Epithelial cell of esophagus (primary cell): Measurements from ENCODE around the gene ALOXE3.
A peak's percentile ranks its signal among the peaks of the same experiment; 100 is the strongest.

Experiments
- DNase-seq: peaks from one replicate; pipeline ENCODE4 v3.0.0; 2010; ENCODE audit warnings: low read depth
- H3K4me3 ChIP-seq: 2 replicates; pipeline ENCODE4 v1.5.1; 2011; ENCODE audit warnings: mild to moderate bottlenecking, low read length, control low read depth
- TF ChIP-seq, protein P1 (sequence below): IDR thresholded peaks from 2 replicates; pipeline ENCODE4 v1.5.1; 2011; ENCODE audit warnings: low read depth, mild to moderate bottlenecking, low read length, control low read depth, inconsistent platforms; ENCODE audit not compliant: insufficient read depth; ENCODE audit errors: missing control alignments

The ALOXE3 gene

DNA sequence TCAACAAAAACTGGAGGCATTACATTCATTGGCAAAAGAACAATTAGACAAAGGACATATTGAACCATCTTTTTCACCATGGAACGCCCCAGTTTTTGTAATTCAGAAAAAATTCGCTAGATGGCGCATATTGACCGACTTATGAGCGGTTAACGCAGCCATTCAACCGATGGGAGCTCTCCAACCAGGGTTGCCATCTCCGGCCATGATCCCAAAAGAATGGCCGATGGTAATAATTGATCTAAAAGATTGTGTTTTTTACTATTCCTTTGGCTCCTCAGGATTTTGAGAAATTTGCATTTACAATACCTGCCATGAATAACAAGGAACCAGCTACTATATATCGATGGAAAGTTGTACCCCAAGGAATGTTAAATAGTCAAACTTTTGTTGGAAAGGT lies 58.0 kb downstream of the ALOXE3 start:
- TF ChIP-seq, protein P1, sequence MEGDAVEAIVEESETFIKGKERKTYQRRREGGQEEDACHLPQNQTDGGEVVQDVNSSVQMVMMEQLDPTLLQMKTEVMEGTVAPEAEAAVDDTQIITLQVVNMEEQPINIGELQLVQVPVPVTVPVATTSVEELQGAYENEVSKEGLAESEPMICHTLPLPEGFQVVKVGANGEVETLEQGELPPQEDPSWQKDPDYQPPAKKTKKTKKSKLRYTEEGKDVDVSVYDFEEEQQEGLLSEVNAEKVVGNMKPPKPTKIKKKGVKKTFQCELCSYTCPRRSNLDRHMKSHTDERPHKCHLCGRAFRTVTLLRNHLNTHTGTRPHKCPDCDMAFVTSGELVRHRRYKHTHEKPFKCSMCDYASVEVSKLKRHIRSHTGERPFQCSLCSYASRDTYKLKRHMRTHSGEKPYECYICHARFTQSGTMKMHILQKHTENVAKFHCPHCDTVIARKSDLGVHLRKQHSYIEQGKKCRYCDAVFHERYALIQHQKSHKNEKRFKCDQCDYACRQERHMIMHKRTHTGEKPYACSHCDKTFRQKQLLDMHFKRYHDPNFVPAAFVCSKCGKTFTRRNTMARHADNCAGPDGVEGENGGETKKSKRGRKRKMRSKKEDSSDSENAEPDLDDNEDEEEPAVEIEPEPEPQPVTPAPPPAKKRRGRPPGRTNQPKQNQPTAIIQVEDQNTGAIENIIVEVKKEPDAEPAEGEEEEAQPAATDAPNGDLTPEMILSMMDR, result peak; percentile 63
- no peak overlapping the region for H3K4me3 ChIP-seq
- DNase-seq, result peak; percentile 73

- DNase-seq, result no peak
- TF ChIP-seq, protein P1, result no peak
- no peak overlapping the region for H3K4me3 ChIP-seq
Measured at GRCh38 chr17:8059131-8059530, 59.2 kb downstream of the ALOXE3 start.

GRCh38 chr17:8057691-8058114 lies 60.6 kb downstream of the ALOXE3 start:
- DNase-seq, result peak; percentile 83
- no peak overlapping the region for H3K4me3 ChIP-seq

DNA sequence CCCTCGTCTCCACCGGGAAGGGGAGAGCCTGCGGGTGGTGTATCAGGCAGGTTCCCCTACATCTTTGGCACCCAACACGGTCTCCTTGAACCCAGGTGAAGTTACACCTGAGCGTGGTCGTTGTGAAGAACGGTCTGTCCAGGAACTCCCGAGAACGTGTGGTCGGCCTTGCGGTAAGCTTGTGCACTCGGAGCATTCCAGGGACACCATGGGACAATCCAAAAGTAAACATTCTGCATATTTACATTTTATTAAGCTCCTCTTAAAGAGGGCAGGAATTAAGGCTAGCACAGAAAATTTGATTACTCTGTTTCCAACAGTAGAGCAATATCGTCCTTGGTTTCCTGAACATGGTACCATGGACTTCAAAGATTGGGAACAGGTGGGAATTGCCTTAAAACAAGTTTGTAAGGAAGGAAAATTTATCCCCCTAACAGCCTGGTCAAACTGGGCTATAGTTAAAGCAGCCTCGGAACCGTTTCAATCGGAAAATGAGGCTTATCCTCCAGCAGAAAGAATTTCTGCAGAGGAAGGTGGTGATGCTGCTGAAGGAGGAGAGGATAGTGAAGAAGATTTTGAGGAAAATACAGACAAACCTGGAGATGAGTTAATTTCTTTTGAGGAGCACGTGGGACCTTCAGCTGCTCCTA lies 61.2 kb downstream of the ALOXE3 start:
- H3K4me3 ChIP-seq, result no peak overlapping the region
- TF ChIP-seq, protein P1, result no peak
- no peak for DNase-seq

More at GRCh38 chr17:8057691-8058114, 60.6 kb downstream of the ALOXE3 start:
- TF ChIP-seq, protein P1, result peak; percentile 77

- TF ChIP-seq, protein P1, result no peak
- DNase-seq, result peak; percentile 86
- H3K4me3 ChIP-seq, result no peak overlapping the region
Measured at GRCh38 chr17:8056232-8056975, 61.9 kb downstream of the ALOXE3 start.

DNA sequence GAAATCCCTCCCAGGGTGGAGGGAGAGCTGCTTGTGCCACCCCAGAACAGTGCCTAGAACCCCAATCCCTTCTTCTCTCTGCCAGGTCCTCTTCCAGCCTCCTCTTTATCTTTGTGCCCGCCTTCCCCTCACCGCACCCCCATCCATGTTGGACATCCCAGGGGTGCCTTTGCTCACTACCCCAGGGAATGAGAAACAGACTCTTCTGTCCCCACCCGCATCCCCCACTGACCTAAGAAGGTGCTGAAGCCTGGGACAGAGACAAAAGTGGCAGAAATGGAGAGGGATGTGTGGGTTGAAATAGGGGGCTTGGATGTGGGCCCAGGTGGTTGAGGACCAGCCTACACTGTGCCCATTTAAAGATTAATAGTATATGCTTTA lies 62.5 kb downstream of the ALOXE3 start:
- no peak overlapping the region for H3K4me3 ChIP-seq
- TF ChIP-seq, protein P1, result no peak
- DNase-seq, result no peak

- DNase-seq, result peak; percentile 36
- TF ChIP-seq, protein P1, result no peak
- no peak overlapping the region for H3K4me3 ChIP-seq
Measured at GRCh38 chr17:8053600-8053999, 64.7 kb downstream of the ALOXE3 start.
